K562 (cell line): Measurements from ENCODE around the gene INO80C. TPM values are rescaled to one million over a fixed set of nuclear protein-coding genes. Genes with fewer than 3 reads are reported as not detected.

ENCODE experiments used
- ATAC-seq: fragments of 200-7000 bp; cut with Tn5 transposase; 3 replicates; pipeline ENCODE4 v1.9.1; 2020; ENCODE audit warnings: moderate library complexity
- BruUV-seq: library from RNA; stranded (reverse); fragments of 400-500 nt; replicated peaks from 2 replicates; lab custom pipeline; 2021; lab: Mats Ljungman, UMichigan
- CTCF ChIA-PET: fragments of 300-600 bp; formaldehyde crosslinking; extraction: SDS; loops from one replicate; lab custom pipeline; 2021; ENCODE audit warnings: low intra/inter-chr PET ratio; lab: Yijun Ruan, JAX
- POLR2A ChIA-PET: fragments of 300-600, 350-650 bp; sonication (Branson Sonifier 250); formaldehyde crosslinking; extraction: SDS; loops from one replicate; lab custom pipeline; 2021; ENCODE audit warnings: antibody characterized with exemption, inconsistent platforms; lab: Yijun Ruan, JAX
- DNase-seq, 4 experiments: peaks; one replicate each; pipeline versions ENCODE4 v3.0.0 to v3.0.0-alpha.2; 2011 to 2018; ENCODE audit warnings: low spot score in 3 of 4, mixed read lengths in 3 of 4; ENCODE audit errors: extremely low read depth in 1 of 4
- FAIRE-seq: peaks from 2 replicates; lab custom pipeline; 2011; peaks lifted over from hg19 to GRCh38; lab: Jason Lieb, UNC
- H2AFZ ChIP-seq: 2 replicates; pipeline ENCODE4 v1.6.0; 2011; ENCODE audit warnings: low read depth, low read length, control low read depth, inconsistent platforms
- H3K27ac ChIP-seq: fragments of 200-600 bp; 3 replicates; pipeline ENCODE4 v1.8.0; 2011; ENCODE audit warnings: low read depth, mild to moderate bottlenecking, control low read depth, inconsistent platforms, low read length, moderate library complexity, mixed read lengths; ENCODE audit errors: extremely low read depth
- H3K27me3 ChIP-seq, 2 experiments: fragments of 300-600 bp in 1 of 2; 2 replicates in 1 of 2; 3 replicates in 1 of 2; pipeline versions ENCODE4 v1.6.0 to v1.8.0; 2011; ENCODE audit warnings: inconsistent platforms in 2 of 2, low read length in 2 of 2, mild to moderate bottlenecking in 1 of 2, mixed read lengths in 1 of 2, moderate library complexity in 1 of 2; ENCODE audit not compliant: control insufficient read depth in 2 of 2, insufficient read depth in 2 of 2
- H3K36me3 ChIP-seq: fragments of 300-600 bp; 3 replicates; pipeline ENCODE4 v1.8.0; 2011; ENCODE audit warnings: mild to moderate bottlenecking, low read length, inconsistent platforms; ENCODE audit not compliant: control insufficient read depth, insufficient read depth
- H3K4me1 ChIP-seq, 2 experiments: fragments of 200-600 bp in 1 of 2; replicated peaks in 1 of 2; 2 replicates in 1 of 2; 3 replicates in 1 of 2; pipeline versions ENCODE4 v1.5.1 to v1.8.0; 2011; ENCODE audit warnings: inconsistent platforms in 2 of 2, low read length in 2 of 2, mild to moderate bottlenecking in 1 of 2, mixed read lengths in 1 of 2, moderate library complexity in 1 of 2; ENCODE audit not compliant: control insufficient read depth in 2 of 2, insufficient read depth in 2 of 2
- H3K4me2 ChIP-seq: 2 replicates; pipeline ENCODE4 v1.6.1; 2011; ENCODE audit warnings: low read length, control low read depth, inconsistent platforms, mixed read lengths; ENCODE audit not compliant: insufficient read depth
- H3K4me3 ChIP-seq: fragments of 200-600 bp; sonication (generic), shearing (Covaris generic); 2 replicates; pipeline ENCODE4 v1.5.1; 2016; ENCODE audit warnings: control low read depth, inconsistent platforms
- H3K79me2 ChIP-seq: fragments of 200-600 bp; 3 replicates; pipeline ENCODE4 v1.8.0; 2011; ENCODE audit warnings: low read length, inconsistent platforms; ENCODE audit not compliant: control insufficient read depth, insufficient read depth
- H3K9ac ChIP-seq, 2 experiments: 2 replicates each; pipeline versions ENCODE4 v1.6.0 to v1.6.1; 2011; ENCODE audit warnings: low read depth in 2 of 2, low read length in 2 of 2, control low read depth in 1 of 2, inconsistent platforms in 1 of 2, mild to moderate bottlenecking in 1 of 2, mixed read lengths in 1 of 2; ENCODE audit not compliant: insufficient read depth in 1 of 2
- H3K9me1 ChIP-seq: one replicate; pipeline ENCODE4 v1.6.0; 2011; ENCODE audit warnings: inconsistent platforms, mild to moderate bottlenecking, low read length, moderate library complexity; ENCODE audit not compliant: control insufficient read depth, insufficient read depth
- H3K9me3 ChIP-seq: replicated peaks from 2 replicates; pipeline ENCODE4 v1.5.1; 2011; ENCODE audit warnings: low read depth, low read length, inconsistent platforms; ENCODE audit not compliant: control insufficient read depth, insufficient read depth
- H4K20me1 ChIP-seq: replicated peaks from 2 replicates; pipeline ENCODE4 v1.6.1; 2011; ENCODE audit warnings: low read length, inconsistent platforms, mixed read lengths; ENCODE audit not compliant: control insufficient read depth, insufficient read depth
- ARID3B ChIP-seq: fragments of 250-450 bp; sonication (Bioruptor Pico); IDR thresholded peaks from 2 replicates; pipeline ENCODE4 v1.4.0; 2020; ENCODE audit warnings: borderline replicate concordance
- ATF4 ChIP-seq: fragments of 450-650 bp; formaldehyde crosslinking; IDR thresholded peaks from 2 replicates; pipeline ENCODE4 v1.4.0; 2022; ENCODE audit warnings: mild to moderate bottlenecking, moderate library complexity
- BRD9 ChIP-seq: fragments of 450-650 bp; IDR thresholded peaks from 2 replicates; pipeline ENCODE4 v1.6.1; 2018; ENCODE audit warnings: low read depth; ENCODE audit not compliant: partially characterized antibody
- CBX8 ChIP-seq: fragments of 200-600 bp; sonication (generic); IDR thresholded peaks from 2 replicates; pipeline ENCODE4 v1.6.1; 2012; ENCODE audit warnings: borderline replicate concordance, mixed run types, low read depth, mild to moderate bottlenecking, moderate library complexity, mixed read lengths, low read length, control low read depth, inconsistent platforms; ENCODE audit not compliant: poor library complexity, severe bottlenecking; ENCODE audit errors: extremely low read depth
- CREB5 ChIP-seq: fragments of 250-450 bp; sonication (Bioruptor Pico); IDR thresholded peaks from 2 replicates; pipeline ENCODE4 v1.5.0; 2020; ENCODE audit warnings: mild to moderate bottlenecking
- HBP1 ChIP-seq: fragments of 450-650 bp; formaldehyde crosslinking; IDR thresholded peaks from 2 replicates; pipeline ENCODE4 v1.4.0; 2022; ENCODE audit warnings: missing genetic modification characterization
- HMG20A ChIP-seq: fragments of 450-650 bp; formaldehyde crosslinking; conservative IDR thresholded peaks from 2 replicates; pipeline ENCODE4 v1.4.0; 2020; ENCODE audit warnings: mild to moderate bottlenecking, mixed read lengths
- MIER1 ChIP-seq: fragments of 450-650 bp; IDR thresholded peaks from 2 replicates; pipeline ENCODE4 v1.6.1; 2016; ENCODE audit warnings: antibody characterized with exemption, mild to moderate bottlenecking, low read depth
- SP1 ChIP-seq: sonication (generic); formaldehyde crosslinking; IDR thresholded peaks from 2 replicates; pipeline ENCODE4 v1.8.1; 2022; ENCODE audit warnings: mild to moderate bottlenecking, missing genetic modification reagents
- THAP7 ChIP-seq: fragments of 250-450 bp; sonication (Bioruptor Pico); IDR thresholded peaks from 2 replicates; pipeline ENCODE4 v1.5.0; 2021
- ZNF644 ChIP-seq: fragments of 200-800 bp; sonication (Bioruptor generic); IDR thresholded peaks from 2 replicates; pipeline ENCODE4 v1.6.1; 2016; ENCODE audit warnings: low read depth, missing genetic modification characterization, missing compliant biosample characterization
- ZNF766 ChIP-seq: fragments of 200-800 bp; sonication (Bioruptor generic); conservative IDR thresholded peaks from 2 replicates; pipeline ENCODE4 v1.6.1; 2016; ENCODE audit warnings: missing genetic modification characterization, missing compliant biosample characterization
- ZSCAN29 ChIP-seq: fragments of 450-650 bp; IDR thresholded peaks from 2 replicates; pipeline ENCODE4 v1.6.1; 2017
- WGBS: fragments of 100-300 bp; shearing (Covaris generic); methylation state at CpG from one replicate; pipeline ENCODE4 v1.1.6; 2016; ENCODE audit warnings: low coverage, mixed read lengths; ENCODE audit not compliant: insufficient coverage; ENCODE audit errors: missing lambda C conversion rate; 5-methylcytosine and 5-hydroxymethylcytosine counted together
- in situ Hi-C: fragments of 300-500 bp; cut with MboI; formaldehyde crosslinking; loops from 4 replicates; pipeline ENCODE4 v1.15.0; 2018; ENCODE audit warnings: inconsistent platforms, mixed read lengths
- intact Hi-C: fragments of 100-400 bp; cut with micrococcal nuclease; formaldehyde crosslinking; loops from 2 replicates; pipeline ENCODE4 v1.14.2; 2022
- polyA plus RNA-seq, 8 experiments: library from polyadenylated mRNA; depleted of rRNA in 4 of 8; stranded (reverse) in 5 of 8; unstranded in 3 of 8; fragments of >200 nt; fragmentation: Nextera tagmentation in 2 of 8; fragmentation: Illumina TruSeq in 1 of 8; extraction: Ambion mirVana in 2 of 8; extraction: Trizol in 1 of 8; gene quantifications; 2 replicates each; pipeline versions ENCODE4 v1.2.1 to v1.2.3, GENCODE V29; 2011 to 2014; ENCODE audit warnings: inconsistent platforms in 1 of 8, missing spikeins in 1 of 8
- total RNA-seq, 7 experiments: library from RNA; depleted of rRNA in 6 of 7; stranded (reverse); fragments of >200 nt in 6 of 7; fragmentation: Illumina TruSeq in 2 of 7; extraction: Trizol in 2 of 7; gene quantifications; 2 replicates each; pipeline versions ENCODE4 v1.2.1 to v1.2.3, GENCODE V29; 2011 to 2021; ENCODE audit warnings: low replicate concordance in 1 of 7

INO80C gene
- total and polyA plus RNA-seq, 9 of the 15 experiments (the other 6 are each of a cell fraction or from before 2014, with no cell fraction given), result 14.3 to 53.3 (median 46.6) TPM

- ChIA-PET CTCF (no interaction called here), POLR2A (no interaction called here)
- H3K27me3 ChIP-seq, result no peaks in the 10 kb centered on the region
- no peak for DNase-seq
- no peaks in the 10 kb centered on the region for H3K79me2 ChIP-seq
- H3K4me1 ChIP-seq, result no peaks in the 10 kb centered on the region; a peak in 2 of 5 replicates
- no peak for FAIRE-seq
- no peaks in the 10 kb centered on the region for H3K9me3 ChIP-seq
- in situ Hi-C loops (no loop called here), intact Hi-C loops (no loop called here)
- no peak overlapping the region for H3K9ac ChIP-seq
- no peak overlapping the region for H3K4me2 ChIP-seq
- H3K27ac ChIP-seq, result no peak overlapping the region
- BruUV-seq, result no TSS peak
- no peak overlapping the region for H2AFZ ChIP-seq
- no peak overlapping the region for H3K4me3 ChIP-seq
- ATAC-seq, result no peak
- peaks cover 8% of the 10 kb centered on the region; the same call in 1 of the 3 replicates for H3K36me3 ChIP-seq
- 96% methylated on average over 1 of the region's 1 CpG for WGBS
- H4K20me1 ChIP-seq, result no peaks in the 10 kb centered on the region
- no peaks in the 10 kb centered on the region for H3K9me1 ChIP-seq
- no peak for TF ChIP-seq CBX8
- no peak for TF ChIP-seq SP1 (CRISPR knock-in tag)
- no peak for TF ChIP-seq THAP7 (CRISPR knock-in tag)
- no peak for TF ChIP-seq ZNF644
- TF ChIP-seq MIER1, result no peak
- TF ChIP-seq BRD9, result no peak
- TF ChIP-seq ZNF766 (CRISPR knock-in tag), result no peak
- no peak for TF ChIP-seq ARID3B
- TF ChIP-seq CREB5 (CRISPR knock-in tag), result no peak
- no peak for TF ChIP-seq HMG20A (CRISPR knock-in tag)
- TF ChIP-seq HBP1 (CRISPR knock-in tag), result no peak
- no peak for TF ChIP-seq ATF4 (CRISPR knock-in tag)
- no peak for TF ChIP-seq ZSCAN29
Measured at GRCh38 chr18:35474884-35475283, 22.9 kb downstream of the INO80C start.
